ENCODE measurements around the gene EGLN2.
"Not testable (repeated sequence)": the region's sequence is repeated elsewhere in the genome, so short reads cannot be mapped to it uniquely, and the experiment has no call there.

The EGLN2 gene

DNA sequence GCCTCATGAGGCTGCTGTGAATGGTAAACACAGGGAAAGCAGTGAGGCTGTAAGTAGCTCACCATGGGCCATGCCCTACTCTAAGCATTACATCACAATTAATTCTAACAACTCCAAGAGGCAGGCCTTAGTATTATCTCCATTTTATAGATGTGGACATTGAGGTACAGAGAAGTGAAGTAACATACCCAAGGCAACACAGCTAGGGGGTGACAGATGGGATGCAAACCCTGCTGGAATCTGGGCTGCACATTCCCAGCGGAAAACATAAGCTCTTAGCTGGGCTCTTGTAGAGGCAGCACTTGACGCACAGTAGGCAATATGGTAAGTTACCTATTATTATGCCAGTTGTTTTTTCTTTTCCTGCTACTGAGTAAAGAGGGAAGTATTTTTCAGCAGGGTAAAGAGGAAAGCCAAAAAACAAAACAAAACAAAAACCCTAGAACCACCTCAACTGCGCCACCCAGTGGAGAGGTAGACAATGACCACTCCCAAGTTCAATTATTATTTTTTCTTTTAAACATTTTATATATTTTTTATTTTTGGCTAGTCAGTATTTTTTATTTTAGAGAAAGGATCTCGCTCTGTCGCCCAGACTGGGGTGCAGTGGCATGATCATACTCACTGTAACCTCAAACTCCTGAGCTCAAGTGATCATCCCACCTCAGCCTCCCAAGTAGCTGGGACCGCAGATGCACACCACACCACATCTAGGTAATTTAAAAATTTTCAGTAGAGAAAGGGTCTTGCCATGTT is 20.7 kb downstream of the EGLN2 start:
- DNase-seq, result peak in 3 of 5 donors; percentile 49 to 72 (median 56)

GRCh38 chr19:40822161-40822560 is 23.2 kb downstream of the EGLN2 start:
- no peak for DNase-seq

- not testable (repeated sequence) for DNase-seq
Measured at GRCh38 chr19:40822704-40823553, 23.9 kb downstream of the EGLN2 start.

- not testable (repeated sequence) for DNase-seq
Measured at GRCh38 chr19:40824916-40825315, 25.9 kb downstream of the EGLN2 start.

- not testable (repeated sequence) for DNase-seq
Measured at GRCh38 chr19:40825460-40826095, 26.6 kb downstream of the EGLN2 start.

GRCh38 chr19:40826312-40826698 is 27.3 kb downstream of the EGLN2 start:
- DNase-seq, result not testable (repeated sequence)

DNA sequence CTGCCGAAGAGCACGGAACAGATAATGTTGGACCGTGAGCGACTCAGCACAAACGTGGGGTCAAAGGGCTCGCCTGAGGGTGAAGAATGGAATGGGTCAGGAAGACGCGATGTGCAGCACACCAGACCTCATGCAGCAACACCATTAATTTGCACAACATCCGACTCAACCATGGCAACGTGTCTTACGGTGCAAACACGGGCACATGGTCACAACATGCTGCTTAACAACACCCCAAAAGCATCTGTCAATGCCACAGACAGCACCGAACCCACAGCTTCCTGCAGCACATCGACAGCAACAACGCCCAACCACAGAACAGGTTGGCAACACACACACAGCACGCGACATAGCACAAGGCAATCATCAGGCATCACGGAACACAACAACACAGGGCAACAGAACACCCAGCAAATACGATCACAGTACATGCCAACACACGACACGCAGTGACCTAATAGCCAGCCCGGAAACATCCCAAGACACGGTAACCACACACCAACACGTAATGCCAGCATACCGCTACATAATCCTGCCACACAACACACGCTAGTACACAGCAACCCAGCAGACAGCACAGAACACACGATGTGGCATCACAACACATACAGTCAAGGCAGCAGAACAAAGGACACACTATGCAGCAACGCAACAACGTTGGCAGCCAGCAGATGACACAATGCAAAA is 27.9 kb downstream of the EGLN2 start:
- DNase-seq, result peak in 4 of 5 donors; percentile 51 to 76 (median 64)

DNA sequence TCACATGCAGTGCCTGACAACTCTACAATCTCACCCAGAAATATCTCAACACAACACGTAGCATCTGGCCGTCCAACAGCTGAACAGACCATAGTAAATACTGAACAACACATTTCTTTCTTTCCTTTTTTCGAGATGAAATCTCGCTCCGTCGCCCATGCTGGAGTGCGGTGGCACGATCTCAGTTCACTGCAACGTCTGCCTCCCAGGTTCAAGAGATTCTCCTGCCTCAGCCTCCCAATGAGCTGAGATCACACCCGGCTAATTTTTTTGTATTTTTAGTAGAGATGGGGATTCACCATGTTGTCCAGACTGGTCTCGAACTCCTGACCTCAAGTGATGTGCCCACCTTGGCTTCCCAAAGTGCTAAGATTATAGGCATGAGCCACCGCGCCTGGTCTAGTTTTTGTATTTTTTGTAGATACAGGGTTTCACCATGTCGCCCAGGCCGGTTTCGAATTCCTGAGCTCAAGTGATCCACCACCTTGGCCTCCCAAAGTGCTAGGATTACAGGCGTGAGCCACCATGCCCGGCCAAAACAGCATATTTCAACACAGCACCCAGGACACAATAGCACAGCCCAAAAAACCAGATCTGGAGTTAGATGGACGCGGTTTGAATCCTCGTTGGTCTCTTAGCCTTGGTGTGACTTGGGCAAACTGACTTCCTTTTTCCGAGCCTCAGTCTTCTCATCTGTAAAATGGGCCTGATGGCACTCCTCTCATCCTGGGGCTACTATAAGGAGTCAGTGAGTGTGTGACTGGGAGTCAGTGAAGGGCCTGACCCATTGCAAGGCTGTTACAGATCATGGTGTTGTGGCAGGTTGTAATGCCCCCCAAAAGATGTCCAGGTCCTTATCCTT is 28.6 kb downstream of the EGLN2 start:
- DNase-seq, result no peak

GRCh38 chr19:40829205-40829604 is 30.2 kb downstream of the EGLN2 start:
- DNase-seq, result no peak

DNA sequence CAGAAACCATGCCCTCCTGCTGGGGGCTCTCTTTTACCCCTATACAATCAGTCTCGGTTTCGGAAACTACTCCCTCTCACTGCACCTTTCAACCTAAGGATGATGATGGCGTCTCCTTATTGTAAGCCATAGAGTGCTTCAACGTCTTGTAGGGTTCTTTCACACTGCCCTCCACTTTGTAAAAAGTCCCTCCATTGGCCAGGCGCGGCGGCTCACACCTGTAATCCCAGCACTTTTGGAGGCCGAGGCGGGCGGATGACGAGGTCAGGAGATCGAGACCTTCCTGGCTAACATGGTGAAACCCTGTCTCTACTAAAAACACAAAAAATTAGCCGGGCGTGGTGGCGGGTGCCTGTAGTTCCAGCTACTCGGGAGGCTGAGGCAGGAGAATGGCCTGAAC is 31.8 kb downstream of the EGLN2 start:
- DNase-seq, result not testable (repeated sequence)

DNA sequence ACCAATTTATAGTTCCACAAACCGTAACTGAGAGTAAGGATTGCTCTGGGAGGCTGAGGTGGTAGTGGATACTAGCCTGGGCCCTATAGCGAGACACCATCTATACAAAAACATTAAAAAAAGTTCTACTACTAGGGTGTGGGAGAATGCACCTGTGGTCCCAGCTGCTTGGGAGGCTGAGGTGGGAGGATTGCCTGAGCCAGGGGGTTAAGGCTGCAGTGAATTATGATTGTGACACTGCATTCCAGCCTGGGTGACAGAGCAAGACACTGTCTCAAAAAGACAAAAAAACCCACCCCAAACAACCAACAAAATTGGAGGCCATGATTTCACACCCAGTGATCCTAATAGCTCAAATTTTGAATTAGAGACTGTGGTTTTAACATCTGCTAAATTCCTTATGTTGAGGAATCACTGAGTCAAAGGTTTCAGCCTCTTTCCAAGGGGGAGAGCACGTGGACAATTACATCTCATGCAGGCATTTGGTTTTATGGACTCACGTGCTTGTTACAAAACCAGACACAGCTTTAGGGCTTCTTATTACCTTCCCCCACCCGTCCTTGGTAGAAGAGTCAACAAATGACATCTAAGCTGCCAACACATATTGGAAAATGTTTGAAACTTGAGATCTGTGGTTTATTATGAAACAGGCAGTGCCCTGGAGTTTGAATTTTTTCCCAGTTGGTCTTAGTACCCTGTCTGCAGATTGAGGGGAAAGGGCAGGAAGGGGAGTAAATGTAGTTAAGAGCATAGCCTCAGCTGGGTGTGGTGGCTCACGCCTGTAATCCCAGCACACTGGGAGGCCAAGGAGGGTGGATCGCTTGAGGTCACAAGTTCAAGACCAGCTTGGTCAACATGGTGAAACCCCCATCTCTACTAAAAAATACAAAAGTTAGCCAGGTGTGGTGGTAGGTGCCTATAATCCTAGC is 32.8 kb downstream of the EGLN2 start:
- no peak for DNase-seq

DNA sequence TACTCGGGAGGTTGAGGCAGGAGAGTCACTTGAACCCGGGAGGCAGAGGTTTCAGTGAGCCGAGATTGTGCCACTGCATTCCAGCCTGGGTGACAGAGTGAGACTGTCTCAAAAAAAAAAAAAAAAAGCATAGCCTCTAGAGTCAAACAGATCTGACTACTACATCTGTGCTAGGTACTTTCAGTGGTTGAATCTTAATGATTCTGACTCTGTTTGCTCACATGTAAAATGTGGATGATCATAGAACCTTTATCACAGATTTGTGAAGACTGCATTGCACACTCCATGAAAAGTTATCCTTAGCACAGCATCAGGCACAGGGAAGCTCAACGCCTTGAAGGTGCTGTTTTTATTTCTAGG is 33.4 kb downstream of the EGLN2 start:
- DNase-seq, result not testable (repeated sequence)

DNA sequence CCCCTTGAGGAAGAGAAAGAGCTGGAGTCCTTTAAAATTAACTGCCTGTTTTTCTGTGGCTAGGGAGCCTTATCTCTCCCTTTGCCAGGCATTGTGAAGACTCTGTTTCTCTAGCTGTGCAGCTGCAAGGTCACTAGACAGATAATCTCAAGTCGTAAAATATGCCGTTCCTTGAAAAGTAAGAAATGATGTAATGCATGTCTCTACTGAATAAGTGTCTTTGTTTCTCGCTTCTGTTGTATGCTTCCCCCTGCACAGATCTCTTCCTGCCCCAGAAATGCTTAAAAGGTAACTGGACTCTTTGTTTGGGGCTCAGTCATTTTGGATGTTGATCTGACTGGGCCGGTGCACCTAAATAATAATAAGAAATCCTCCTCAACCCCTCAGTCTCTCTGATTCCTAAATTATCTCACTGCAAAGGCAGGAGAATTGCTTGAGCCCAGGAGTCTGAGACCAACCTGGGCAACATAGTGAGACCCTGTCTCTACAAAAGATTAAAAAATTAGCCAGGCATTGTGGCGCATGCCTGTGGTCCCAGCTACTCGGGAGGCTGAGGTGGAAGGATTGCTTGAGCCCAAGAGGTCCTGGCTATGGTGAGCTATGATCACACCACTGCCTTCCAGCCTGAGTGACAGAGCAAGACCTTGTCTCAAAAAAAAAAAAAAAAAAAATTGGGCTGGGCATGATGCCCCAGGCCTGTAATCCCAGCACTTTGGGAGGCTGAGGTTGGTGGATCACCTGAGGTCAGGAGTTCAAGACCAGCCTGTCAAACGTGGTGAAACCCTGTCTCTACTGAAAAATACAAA is 34.9 kb downstream of the EGLN2 start:
- DNase-seq, result not testable (repeated sequence)

- DNase-seq, result no peak
Measured at GRCh38 chr19:40836754-40837429, 37.9 kb downstream of the EGLN2 start.

DNA sequence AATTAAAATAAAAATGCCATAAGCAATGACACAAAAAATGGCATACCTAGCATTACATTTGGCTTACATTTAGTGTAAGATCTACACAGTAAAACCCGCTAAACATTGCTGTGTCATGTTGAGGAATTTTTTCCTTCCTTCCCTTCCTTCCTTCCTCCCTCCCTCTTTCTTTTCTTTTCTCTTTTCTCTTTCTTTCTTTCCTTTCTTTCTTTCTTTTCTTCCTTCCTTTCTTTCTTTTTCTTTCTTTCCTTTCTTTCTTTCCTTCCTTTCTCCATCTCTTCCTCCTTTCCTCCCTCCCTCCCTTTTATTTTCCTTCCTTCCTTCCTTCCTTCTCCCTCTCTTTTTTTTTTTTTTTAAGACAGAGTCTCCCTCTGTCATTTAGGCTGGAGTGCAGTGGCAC is 39.5 kb downstream of the EGLN2 start:
- DNase-seq, result not testable (repeated sequence)

GRCh38 chr19:40842012-40842411 is 43.0 kb downstream of the EGLN2 start:
- DNase-seq, result not testable (repeated sequence)

- DNase-seq, result not testable (repeated sequence)
Measured at GRCh38 chr19:40842997-40843652, 44.1 kb downstream of the EGLN2 start.

- DNase-seq, result peak; percentile 41 to 72 (median 69)
Measured at GRCh38 chr19:40843653-40844052, 44.7 kb downstream of the EGLN2 start.

DNA sequence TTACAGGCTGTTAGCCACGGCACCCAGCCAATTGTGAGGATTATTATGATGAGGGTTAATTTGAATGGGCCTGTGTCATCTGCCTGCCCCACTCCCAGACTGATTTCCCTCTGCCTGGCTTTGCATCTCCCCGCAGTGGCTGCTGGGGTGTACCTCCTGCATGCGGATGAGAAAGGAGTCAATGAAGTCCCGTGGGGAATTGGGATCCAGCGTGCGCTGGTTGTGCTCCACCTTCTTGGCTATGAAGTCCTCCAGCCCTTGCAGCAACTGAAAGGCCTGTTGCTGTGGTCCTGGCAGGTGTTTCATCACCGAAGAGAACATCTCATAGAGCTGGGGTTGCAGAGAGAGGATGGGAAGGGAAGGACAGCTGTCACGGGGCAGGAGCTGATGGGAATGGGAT is 47.7 kb downstream of the EGLN2 start:
- DNase-seq, result not testable (repeated sequence)
